Measurements from ENCODE around the gene SCFD2. TPM values are rescaled to one million over a fixed set of nuclear protein-coding genes. Genes with fewer than 3 reads are reported as not detected.

Gene SCFD2
- total and polyA plus RNA-seq, 2 of the 8 experiments (the other 6 are each of a cell fraction or from before 2014, with no cell fraction given) = 6.2 to 10.2 TPM

- POLR2A ChIA-PET (ENCODE audit: partially characterized antibody) = interaction anchor here (0.7 to 2.0 kb wide), 10 partner anchors 9 to 140 kb away, joined by 3 to 7 read pairs (median 6); partner anchors contain the start of genes ERVMER34-1 and RASL11B
- no peak for TF ChIP-seq CREB1 (IDR thresholded peaks at IDR 0.05)
- no peak for TF ChIP-seq ZNF274 (IDR thresholded peaks at IDR 0.05; ENCODE audit: borderline replicate concordance, extremely low read depth, low read length)
- TF ChIP-seq SP2 (IDR thresholded peaks at IDR 0.05; ENCODE audit: low read length) = no peak
- no peak for TF ChIP-seq HDAC6 (IDR thresholded peaks at IDR 0.05; ENCODE audit: low read depth, low read length)
- TF ChIP-seq SIN3A (conservative IDR thresholded peaks at IDR 0.05 in 1 of 2, IDR thresholded peaks at IDR 0.05 in 1 of 2; ENCODE audit: low read depth in 1 of 2, low read length in 2 of 2) = no peak
- TF ChIP-seq JUN (IDR thresholded peaks at IDR 0.05; ENCODE audit: low read depth, low read length) = no peak
- TF ChIP-seq, protein P1, sequence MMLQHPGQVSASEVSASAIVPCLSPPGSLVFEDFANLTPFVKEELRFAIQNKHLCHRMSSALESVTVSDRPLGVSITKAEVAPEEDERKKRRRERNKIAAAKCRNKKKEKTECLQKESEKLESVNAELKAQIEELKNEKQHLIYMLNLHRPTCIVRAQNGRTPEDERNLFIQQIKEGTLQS (IDR thresholded peaks at IDR 0.05; ENCODE audit: insufficient read depth, low read depth, low read length) = no peak
- TF ChIP-seq HDAC2 (IDR thresholded peaks at IDR 0.05; ENCODE audit: borderline replicate concordance in 1 of 2, low read depth in 2 of 2, low read length in 2 of 2) = no peak
- no peak for TF ChIP-seq SP1 (IDR thresholded peaks at IDR 0.05; ENCODE audit: low read depth, low read length)
- TF ChIP-seq, protein P2, sequence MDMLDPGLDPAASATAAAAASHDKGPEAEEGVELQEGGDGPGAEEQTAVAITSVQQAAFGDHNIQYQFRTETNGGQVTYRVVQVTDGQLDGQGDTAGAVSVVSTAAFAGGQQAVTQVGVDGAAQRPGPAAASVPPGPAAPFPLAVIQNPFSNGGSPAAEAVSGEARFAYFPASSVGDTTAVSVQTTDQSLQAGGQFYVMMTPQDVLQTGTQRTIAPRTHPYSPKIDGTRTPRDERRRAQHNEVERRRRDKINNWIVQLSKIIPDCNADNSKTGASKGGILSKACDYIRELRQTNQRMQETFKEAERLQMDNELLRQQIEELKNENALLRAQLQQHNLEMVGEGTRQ (IDR thresholded peaks at IDR 0.05; ENCODE audit: low read length) = no peak
- TF ChIP-seq RAD21 (IDR thresholded peaks at IDR 0.05 in 1 of 2, conservative IDR thresholded peaks at IDR 0.05 in 1 of 2; ENCODE audit: low read depth in 2 of 2, low read length in 2 of 2) = no peak
Measured at GRCh38 chr4:52852041-52852440, 513.8 kb downstream of the SCFD2 start.

More at GRCh38 chr4:52852041-52852440, 513.8 kb downstream of the SCFD2 start:
- WGBS, 2 experiments (ENCODE audit: extremely low coverage in 1 of 2, insufficient coverage in 1 of 2, insufficient read length in 1 of 2, insufficient replicate concordance in 2 of 2, low coverage in 1 of 2, low lambda C conversion rate in 2 of 2, missing lambda C conversion rate in 1 of 2) = 100% methylated on average over 1 of the region's 1 CpG; no CpG with 5 or more reads in 1 of the 2 experiments
- FAIRE-seq (no peak), DNase-seq (ENCODE audit: low read depth in 1 of 2, low spot score in 2 of 2) (no peak)
- H4K91ac ChIP-seq (replicated peaks; ENCODE audit: insufficient read length, low read length) = peak overlapping the region; percentile 34
- H3K4me3 ChIP-seq (ENCODE audit: extremely low read depth in 1 of 4, insufficient read depth in 2 of 4, low read depth in 3 of 4, low read length in 4 of 4) = no peak overlapping the region
- no peak overlapping the region for H3K14ac ChIP-seq (ENCODE audit: insufficient read length)
- CTCF ChIA-PET (ENCODE audit: partially characterized antibody) = interaction anchor here (0.6 to 1.4 kb wide), 4 partner anchors 8 to 55 kb away, joined by 3 to 4 read pairs (median 4); no protein-coding TSS in a partner anchor
- no peaks in the 10 kb centered on the region for H4K20me1 ChIP-seq (replicated peaks in 1 of 2; ENCODE audit: control insufficient read depth in 1 of 2, insufficient read depth in 2 of 2, low read length in 2 of 2)
- H3K36me3 ChIP-seq (ENCODE audit: control insufficient read depth in 2 of 4, insufficient read depth in 4 of 4, low read length in 3 of 4) = no peaks in the 10 kb centered on the region
- H3K56ac ChIP-seq (replicated peaks; ENCODE audit: insufficient read length, low read depth, low read length) = no peak overlapping the region
- peak overlapping the region; percentile 71; the same call in 1 of the 2 replicates for H2AFZ ChIP-seq (ENCODE audit: low read length)
- no peak overlapping the region for H4K8ac ChIP-seq (ENCODE audit: extremely low read depth, insufficient read depth, low read length)
- no peak overlapping the region for H2BK120ac ChIP-seq (replicated peaks; ENCODE audit: low read depth, low read length)
- H2BK15ac ChIP-seq (ENCODE audit: low read length) = peak overlapping the region; percentile 38; the same call in 1 of the 2 replicates
- peaks cover 0 to 3% of the 10 kb centered on the region in 2 experiments; a peak in 1 of 4 replicates for H3K9me3 ChIP-seq (ENCODE audit: insufficient read depth in 2 of 2, low read depth in 1 of 2, low read length in 1 of 2)
- no peaks in the 10 kb centered on the region for H3K79me2 ChIP-seq (ENCODE audit: control insufficient read depth in 1 of 2, insufficient read depth in 2 of 2, low read length in 2 of 2)
- H2BK20ac ChIP-seq (ENCODE audit: low read length) = no peak overlapping the region; the same call in 1 of the 2 replicates
- H3K23me2 ChIP-seq (ENCODE audit: low read depth, low read length) = no peaks in the 10 kb centered on the region; the same call in 1 of the 2 replicates
- H3K9ac ChIP-seq (replicated peaks in 1 of 4; ENCODE audit: extremely low read depth in 1 of 4, low read depth in 3 of 4, low read length in 3 of 4) = no peak overlapping the region
- H3K27me3 ChIP-seq (replicated peaks in 1 of 4; ENCODE audit: control insufficient read depth in 3 of 4, extremely low read depth in 1 of 4, insufficient read depth in 3 of 4, low read length in 3 of 4) = no peaks in the 10 kb centered on the region
- H3K4me1 ChIP-seq (replicated peaks in 1 of 4; ENCODE audit: control insufficient read depth in 3 of 4, insufficient read depth in 4 of 4, low read length in 3 of 4) = peaks cover 0 to 11% (median 3%) of the 10 kb centered on the region in 4 experiments; a peak in 3 of 7 replicates
- no peak overlapping the region for H4K5ac ChIP-seq (ENCODE audit: insufficient read length, low read depth, low read length)
- H2AK5ac ChIP-seq (ENCODE audit: low read depth, low read length) = no peak overlapping the region
- no peak overlapping the region for H3K4ac ChIP-seq (replicated peaks; ENCODE audit: insufficient read length, low read depth, low read length)
- no peak overlapping the region for H3K18ac ChIP-seq (ENCODE audit: extremely low read depth, low read length)
- no peak overlapping the region for H3K23ac ChIP-seq (ENCODE audit: insufficient read length)
- H2BK5ac ChIP-seq (ENCODE audit: low read depth, low read length) = no peak overlapping the region
- peak overlapping the region; percentile 41; the same call in 1 of the 2 replicates for H2BK12ac ChIP-seq (ENCODE audit: low read depth, low read length)
- no peaks in the 10 kb centered on the region for H3K79me1 ChIP-seq (ENCODE audit: low read depth, low read length)
- H3K27ac ChIP-seq (ENCODE audit: low read depth, low read length) = no peak overlapping the region
- no peak overlapping the region for H3K4me2 ChIP-seq (ENCODE audit: insufficient read depth in 1 of 2, low read depth in 2 of 2, low read length in 2 of 2)

Data from H1 (cell line).